Measurements from ENCODE around the gene LEMD2.

LEMD2 gene

GRCh38 chr6:33791620-33792019 is 2.7 kb upstream of the LEMD2 start:
- FAIRE-seq, result no peak

- FAIRE-seq, result no peak
Observed at GRCh38 chr6:33790910-33791309, 2.0 kb upstream of the LEMD2 start.

DNA sequence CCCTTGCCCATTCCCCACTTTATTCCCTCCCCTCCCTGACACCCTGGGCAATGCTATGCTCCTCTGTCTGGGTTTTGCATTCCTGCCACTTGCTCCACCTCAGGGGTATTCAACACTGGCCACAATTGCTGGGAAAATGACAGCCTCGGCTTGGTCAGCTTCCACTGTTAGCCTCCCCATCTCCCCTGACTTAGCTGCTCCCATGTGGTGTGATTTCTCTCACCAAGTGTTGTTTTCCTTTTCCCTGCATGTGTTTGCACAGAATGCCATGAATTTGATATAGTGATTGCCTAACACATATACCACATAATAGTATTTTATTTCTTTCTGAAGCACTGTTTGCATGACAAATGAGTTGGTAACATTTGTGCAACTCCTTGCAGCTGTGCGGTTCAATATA is 1.4 kb upstream of the LEMD2 start:
- no peak for FAIRE-seq

GRCh38 chr6:33789550-33789895 is 593 bp upstream of the LEMD2 start:
- FAIRE-seq, result no peak

DNA sequence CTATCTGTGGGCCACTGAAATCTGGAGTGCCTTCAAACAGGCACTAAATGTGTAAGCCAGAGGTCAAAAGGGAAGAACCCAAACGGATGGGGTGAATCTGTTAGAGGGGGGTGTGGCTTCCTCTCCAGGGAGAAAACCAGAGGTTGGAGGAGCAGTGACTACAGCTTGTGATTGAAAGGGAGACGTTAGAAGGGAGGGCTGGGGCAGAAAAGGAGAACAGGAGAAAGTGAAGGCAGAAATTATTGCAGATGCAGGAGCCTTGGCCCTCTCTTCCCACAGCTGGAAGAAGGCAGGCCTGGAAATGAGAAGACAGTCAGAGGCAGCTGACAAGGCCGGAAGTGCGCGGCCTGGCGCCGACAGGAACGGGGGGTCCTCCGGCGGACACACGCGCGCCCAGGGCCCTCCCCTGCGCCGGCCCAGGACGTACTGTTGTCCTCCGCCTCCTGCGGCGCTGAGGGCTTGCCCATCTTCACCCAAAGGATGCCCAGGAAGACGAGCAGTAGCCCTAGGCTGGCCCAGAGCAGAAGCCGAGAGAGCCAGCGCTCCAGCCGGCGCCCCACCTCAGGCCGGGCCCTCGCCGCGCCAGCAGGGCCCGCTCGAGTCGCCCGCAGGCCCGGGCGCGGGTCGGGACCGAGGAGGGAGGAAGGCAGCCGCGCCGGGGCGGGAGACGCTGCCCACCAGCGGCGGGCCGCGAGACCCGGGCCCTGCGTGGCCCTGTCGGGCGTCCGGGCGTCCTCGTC is 806 bp downstream of the LEMD2 start:
- no peak for FAIRE-seq

DNA sequence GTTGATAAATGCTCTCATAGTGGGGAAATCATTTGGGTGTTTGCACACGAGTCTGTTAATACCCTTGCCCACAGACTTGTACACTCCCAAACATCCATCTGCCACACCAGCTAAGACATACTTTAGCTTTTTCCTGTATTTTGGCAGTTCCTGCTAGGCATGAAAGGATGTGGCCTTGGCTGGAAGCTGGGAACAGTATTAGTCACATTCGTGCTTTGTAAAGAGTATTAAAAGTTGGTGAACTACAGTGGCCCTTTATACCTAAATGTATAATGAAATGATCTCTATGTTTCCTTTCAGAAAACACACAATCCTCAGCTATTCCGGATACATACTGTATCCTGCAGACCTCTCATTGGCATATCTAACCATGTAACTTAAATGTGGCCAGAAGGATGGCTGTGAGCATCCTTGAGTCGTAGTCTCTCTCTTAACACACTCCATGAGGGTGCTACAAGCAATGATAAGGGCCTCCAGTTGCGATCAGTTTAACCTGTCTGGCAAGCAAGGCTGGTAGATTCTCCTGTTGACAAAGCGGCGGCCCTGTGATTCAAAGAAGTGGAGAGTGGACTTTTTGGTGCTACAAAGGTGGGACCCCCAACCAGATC is 1.5 kb downstream of the LEMD2 start:
- no peak for FAIRE-seq

DNA sequence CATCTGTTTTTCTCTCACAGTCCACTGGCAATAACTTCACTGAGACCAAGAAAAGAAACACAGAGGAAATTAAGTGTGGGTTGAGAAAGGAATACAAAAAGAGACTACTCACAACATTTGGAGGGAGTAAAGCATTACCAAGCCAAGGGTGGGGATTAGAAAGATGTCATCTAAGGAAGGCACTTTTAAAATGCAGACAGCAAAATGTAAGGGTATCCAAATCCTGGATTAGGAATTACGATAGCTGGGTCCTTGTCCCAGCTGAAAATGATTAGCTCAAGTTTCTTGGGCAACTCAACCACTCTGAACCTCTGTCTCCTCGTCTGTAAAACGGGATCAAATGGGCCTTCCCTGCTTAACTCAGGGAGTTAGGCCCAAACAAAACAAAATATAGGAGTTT is 2.2 kb downstream of the LEMD2 start:
- FAIRE-seq, result no peak

DNA sequence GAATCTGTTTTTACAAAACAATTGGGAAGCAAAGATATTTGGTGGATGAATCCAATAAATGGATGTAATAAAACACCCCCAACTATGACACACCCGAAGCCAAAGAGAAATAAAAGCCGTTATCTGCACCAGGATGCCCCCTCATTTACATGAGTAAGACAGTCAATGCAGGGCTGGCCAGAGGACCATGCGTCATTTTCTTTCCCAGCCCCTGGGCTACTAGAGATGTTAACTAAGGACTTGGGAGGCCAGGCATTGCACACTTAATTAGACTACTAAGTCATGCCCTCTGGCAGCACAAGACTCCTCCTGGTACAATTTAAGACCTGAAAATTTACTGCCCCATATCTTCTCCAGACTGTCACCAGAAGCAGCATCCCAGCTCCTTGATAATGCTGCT is 3.2 kb downstream of the LEMD2 start:
- no peak for FAIRE-seq

GRCh38 chr6:33784787-33785186 is 4.1 kb downstream of the LEMD2 start:
- no peak for FAIRE-seq

DNA sequence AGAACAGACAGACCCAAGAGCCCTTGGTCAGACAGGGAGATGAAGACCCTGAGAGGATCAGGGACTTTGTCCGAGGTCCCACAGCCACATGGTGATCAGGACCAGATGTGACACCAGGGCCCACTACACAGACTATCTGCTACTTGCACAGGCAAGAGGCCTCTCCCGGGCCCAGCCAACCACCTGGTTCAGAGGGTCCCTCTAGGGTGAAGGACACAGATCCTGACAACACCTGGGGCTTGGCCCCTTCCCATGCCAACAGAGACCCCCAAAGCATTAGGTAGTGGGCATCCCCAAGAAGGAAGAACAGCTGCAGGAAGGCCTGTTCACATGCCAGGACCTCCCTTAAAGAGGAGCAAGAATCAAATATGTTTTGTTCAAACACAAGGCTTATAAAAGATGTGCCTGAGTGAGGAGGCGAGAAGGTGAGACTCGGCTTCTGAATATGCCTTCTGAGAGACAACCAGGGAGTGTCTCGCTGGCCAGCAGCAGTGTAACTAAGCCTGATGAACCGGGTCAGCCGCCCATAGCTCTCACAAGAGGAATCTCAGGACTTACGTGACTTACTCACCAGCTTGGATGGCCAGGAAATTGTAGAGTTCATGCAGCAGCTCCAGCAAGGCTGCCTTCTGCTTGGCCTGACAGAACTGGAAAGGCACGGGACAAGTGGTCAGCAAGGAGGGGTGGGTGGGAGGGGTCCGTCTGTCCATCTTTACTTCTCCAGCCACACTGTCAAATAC is 5.0 kb downstream of the LEMD2 start:
- no peak for FAIRE-seq

GRCh38 chr6:33782561-33782960 is 6.4 kb downstream of the LEMD2 start:
- FAIRE-seq, result no peak

DNA sequence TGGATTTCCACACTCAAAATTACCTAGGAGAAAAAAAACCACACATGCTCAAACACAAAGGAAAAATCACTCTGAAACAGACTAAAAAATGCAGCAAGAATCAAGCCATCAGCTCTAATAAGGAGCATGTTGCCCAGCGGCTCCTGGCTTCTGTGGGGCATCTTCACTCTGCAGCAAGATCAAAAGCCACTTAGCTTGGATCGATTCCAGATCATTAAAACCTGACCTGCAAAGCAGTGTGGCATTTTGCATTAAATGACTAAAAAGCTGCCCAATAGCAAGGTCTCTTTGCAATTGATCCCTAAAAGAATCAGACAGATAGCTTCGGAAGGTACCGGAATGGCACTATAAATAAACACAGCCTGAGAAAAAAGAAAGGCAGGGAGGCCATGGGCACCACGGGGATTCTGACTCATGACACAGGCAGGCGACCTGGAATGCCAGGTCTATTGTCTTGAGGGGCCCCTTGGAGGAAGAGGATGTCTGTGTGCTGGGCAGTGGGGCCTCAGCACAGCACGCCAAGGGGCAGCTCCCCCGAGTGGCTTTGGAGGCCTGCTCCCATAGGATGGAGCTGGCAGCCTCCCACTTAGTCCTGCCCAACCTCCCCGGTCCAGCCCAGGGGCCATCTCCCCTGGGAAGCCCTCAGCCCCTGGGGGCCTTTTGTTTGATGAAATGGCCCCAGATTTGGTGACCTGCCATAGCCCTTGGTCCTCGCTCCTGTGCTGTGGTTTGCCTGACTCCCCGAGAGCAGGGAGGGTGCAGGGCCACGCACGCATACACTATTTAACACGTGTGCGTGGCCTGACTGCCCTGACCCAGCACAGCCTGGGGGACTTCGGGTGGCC is 7.6 kb downstream of the LEMD2 start:
- no peak for FAIRE-seq

DNA sequence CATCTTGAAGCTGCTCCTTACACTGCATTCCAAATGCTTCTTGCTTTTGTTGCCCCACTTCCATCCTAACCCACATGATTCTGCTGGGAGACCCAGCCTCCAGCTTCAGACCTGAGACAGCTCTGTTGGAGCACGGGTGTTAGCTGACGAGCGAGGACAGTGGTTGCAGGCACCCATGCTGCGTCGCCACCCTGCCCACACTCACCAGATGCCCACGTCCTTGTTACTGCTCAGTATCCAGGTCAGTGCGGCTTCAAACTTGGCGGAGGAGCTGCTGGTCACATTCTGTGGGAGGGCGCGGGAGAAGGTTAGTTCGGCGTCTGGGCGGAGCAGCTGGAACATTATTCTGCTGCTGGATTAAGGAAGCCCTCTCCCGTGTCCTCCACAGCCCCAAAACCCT is 9.0 kb downstream of the LEMD2 start:
- no peak for FAIRE-seq

DNA sequence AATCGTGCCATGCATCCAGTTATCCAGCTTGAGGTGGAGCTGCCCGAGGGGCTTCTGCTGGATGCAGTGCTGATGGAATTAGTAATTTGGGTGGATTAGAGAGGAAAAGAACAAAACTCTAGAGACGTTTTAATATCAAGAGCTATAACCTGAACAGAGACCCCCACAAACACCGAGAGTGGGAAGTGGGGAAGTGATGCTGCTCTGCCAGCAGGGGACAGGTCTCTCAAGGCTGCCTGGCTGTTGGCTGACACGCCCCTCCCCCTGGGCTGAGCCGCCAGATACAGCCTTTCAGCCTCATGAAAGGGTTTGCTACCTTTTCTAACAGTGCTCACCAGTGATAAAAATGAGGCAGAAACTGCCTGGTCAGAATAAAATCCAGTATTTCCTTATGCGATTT is 9.6 kb downstream of the LEMD2 start:
- FAIRE-seq, result no peak

- FAIRE-seq, result no peak
Observed at GRCh38 chr6:33778444-33779121, 10.3 kb downstream of the LEMD2 start.

DNA sequence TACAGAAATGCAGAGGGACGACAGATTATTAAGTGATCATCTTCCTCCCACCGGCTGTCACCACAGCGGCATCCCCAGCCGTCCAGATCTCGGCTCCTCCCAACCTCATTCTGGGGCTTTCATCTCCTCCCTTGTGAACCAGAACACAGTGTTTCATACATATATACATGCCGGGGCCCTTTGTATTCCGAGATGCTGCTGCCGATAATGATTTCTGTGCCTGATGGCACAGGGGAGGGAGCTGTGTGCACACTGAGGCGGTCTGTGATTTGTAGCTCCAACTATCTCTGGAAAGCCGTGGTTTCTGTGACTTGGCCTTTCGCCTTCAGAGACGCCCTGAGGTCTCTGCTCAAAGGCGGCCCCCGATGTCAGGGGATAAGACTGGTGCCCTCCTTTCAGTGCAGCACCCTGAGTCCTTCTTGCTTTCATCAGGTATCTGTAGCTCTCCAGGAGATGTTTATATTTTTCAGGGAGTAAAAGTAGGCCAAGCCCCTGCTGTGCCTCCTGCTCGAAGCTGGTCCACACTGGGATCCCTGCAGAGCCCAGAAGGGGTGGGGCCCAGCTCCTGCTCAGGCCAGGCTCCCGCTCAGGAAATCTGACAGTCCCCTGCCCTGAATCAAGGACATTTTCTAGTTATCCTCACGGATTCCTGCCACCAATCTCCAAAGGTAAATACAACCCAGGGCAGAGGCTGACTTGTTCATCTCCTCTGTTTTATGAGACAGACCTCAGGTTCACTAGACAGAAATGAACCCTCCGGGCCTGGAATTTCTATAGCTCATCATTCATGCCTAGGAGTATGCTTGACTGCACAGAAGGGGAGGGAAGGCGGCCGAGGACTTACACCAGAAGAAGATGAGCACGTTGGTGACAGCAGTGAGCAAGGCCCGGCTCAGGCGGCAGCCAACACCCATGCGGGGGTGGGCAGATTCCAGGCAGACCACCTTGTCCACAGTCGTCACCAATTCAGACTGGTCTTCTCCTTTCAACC is 11.2 kb downstream of the LEMD2 start:
- no peak for FAIRE-seq

- no peak for FAIRE-seq
Observed at GRCh38 chr6:33776764-33777163, 12.2 kb downstream of the LEMD2 start.

- FAIRE-seq, result no peak
Observed at GRCh38 chr6:33776186-33776585, 12.7 kb downstream of the LEMD2 start.

- FAIRE-seq, result no peak
Observed at GRCh38 chr6:33774774-33775173, 14.2 kb downstream of the LEMD2 start.

- FAIRE-seq, result no peak
Observed at GRCh38 chr6:33772902-33773472, 15.9 kb downstream of the LEMD2 start.

All from A204.1 (cell line).